Measurements from ENCODE around the gene ADSS1.

Gene ADSS1

DNA sequence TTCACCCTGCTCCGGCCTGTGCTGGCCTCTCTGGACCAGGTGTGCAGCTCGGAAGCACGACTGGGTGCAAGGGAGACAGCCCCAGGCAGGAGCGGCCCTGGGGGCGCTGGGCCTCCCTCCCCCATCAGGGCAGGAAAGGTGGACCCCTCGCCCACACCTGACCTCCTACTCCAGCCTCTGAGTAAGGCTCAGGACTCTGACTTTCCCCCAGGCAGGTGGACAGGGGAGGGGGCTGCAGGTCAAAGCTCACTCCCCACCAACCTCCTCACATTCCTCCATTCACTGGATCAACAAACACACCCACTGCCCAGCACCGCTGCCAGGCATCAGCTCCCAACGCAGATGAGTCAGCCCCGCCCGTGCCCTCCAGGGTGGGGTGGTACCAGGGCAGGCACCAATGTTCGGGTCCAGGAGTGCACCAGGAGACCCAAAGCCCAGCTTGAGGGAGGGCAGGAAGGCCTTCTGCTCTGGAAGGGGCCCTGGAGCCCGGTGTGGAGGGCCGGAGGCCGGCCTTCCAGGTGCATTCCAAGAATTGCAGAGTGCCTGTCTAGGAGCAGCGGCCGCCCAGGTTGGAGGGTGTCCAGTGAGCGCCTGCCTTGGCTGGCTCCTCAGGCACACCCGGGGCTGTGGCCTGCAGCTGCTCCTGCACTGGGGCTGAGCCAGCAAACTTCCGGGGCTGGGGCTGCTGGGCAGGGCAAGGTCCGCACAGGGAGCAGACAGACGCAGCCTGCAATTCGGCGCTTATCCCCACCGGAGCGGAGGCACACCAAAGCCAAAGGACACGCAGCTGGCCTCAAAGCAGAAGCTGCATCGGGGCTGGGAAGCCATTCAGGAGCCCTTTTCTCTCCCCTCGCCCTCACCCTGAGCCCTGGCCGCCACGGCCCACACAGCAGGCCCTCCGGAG is 36.2 kb upstream of the ADSS1 start:
- peak; percentile 82 for DNase-seq

GRCh38 chr14:104688505-104689108 is 35.4 kb upstream of the ADSS1 start:
- DNase-seq, result no peak

GRCh38 chr14:104689109-104689880 is 34.7 kb upstream of the ADSS1 start, which contains the start of gene INF2:
INF2 (plus strand) TSS chr14:104689618; CDS start chr14:104701366, 11,748 bp downstream.
- DNase-seq, result peak; percentile 81

DNA sequence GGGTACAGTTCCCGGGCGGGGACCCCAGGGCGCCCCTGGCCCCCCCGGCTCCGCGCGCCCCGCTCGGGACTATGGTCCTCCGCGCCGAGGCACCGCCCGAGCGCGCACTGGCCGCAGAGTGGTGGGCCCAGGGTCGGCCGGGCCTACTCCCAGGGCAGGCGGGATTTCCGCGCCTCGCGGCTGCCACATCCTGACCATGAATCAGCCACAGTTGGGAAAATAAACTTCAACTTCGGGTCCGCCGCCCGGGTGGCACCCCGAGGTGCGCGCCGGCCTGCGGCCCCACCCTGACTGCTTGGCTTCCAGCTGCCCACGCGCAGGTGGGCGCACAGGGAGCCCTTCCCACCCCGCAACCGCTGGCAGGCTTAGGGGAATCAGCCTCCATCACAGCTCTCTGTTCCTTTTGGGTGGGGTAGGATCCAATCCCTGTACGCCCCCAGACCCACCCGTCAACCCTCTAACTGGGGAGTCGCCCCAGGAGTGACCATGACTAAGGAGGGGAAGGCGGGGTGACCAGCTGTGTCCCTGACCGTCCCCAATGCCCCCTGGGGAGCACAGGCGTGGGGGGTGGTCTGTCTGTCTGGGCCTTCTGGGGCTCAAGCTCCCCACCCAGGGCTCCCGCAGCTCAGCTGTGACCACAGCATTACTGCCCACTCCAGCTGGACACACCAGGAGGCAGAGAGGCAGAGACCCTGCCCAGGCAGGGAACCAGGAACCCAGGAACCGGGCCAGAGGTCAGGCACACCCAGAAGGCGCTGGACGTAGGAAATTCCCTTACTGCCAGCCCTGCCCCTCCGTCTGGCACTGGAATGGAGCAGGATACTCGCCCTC is 33.9 kb upstream of the ADSS1 start:
- DNase-seq, result no peak

GRCh38 chr14:104690861-104691455 is 33.1 kb upstream of the ADSS1 start:
- DNase-seq, result no peak

GRCh38 chr14:104691546-104692260 is 32.3 kb upstream of the ADSS1 start:
- DNase-seq, result no peak

DNA sequence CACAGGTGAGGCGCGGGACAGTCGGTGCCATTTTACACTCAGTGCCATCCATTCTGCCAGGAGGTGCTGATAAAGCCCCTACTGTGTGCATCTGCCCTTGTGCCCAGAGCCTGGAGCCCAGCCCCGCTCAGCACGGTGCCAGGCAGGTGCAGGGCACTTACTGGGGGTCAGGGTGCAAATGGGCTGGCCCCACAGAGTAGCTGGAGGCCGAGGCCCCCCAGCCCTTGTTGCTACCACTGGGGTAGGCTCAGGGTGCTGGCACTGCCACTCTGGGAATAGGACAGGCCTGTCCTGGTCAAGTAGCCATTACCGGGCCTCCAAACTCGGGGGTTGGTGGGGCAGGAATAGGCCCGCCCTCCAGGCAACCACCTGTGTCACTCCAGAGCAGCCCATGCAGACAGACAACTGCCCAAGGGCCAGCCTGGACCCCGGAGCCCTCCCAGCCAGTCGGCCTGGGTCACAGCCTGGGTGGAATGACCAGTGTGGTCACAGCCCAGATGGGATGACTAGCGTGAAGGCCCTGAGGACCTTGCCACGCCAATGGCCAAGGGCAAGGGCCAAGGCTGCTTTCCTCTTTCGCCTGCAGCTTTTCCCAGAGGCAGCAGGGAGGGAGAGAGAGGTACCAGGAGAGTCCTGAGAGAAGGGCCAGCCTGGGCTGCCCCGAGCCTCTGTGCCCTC is 31.6 kb upstream of the ADSS1 start:
- DNase-seq, result no peak

DNA sequence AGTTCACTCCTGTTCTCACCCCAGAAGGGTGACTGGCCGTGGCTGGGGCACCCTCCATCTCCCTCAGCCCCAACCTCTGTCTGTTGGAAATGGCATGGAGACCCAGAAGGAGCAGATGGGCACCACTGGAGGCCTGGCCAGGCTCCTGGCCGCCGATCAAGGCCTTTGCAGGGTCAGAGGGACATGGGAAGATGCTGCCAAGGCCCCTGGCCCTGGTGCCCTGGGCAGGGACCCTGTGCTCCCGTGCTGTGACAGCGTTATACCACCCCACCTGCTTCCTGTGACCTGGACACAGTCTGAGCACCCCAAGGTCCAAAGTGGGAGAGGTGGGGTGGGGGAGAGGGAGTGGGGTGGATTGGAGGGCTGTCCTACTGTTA is 31.1 kb upstream of the ADSS1 start:
- DNase-seq, result no peak

DNA sequence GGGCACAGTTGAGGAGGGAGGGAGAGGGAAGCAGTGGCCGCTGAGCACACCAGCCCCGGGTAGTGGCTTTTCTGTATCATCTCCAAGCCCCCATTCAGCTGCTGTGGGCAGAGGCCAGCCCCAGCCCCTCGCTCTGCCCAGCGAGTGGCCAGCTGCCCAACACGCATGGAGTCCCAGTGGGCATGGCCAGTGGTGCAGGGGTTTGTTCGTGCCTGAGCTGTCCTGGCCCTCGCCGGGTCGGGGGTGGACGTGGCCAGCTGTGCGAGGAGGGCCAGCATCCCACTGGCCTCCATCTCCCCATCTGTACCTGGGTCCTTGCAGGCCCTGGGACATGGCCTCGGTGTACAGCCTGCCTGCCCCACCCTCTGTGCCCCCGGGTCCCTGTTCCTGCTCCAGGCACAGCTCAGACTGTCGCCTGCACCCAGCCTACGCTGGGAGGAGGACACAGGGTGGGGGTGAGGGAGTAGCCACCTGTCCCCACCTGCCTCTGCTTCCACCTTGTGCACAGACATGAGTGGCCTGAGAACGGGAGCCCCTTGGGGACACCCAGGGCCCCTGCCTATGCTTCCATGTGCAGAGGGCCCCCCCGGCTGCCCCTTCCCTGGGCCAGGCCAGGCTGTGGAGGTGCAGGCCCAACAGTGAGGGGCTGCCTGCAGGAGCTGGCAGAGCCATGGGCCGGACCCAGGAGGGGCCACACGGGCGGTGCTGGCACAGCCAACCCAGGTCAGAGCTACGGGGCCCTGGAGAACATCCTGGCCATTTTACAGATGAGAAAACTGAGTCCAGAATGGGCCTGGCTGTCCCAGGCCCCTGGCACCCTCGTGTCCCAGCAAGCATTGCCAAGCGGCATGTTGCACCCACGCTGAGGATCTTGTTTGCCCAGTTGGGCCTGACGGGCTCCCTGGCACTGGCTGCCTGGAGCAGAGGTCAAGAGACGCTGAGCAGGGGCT is 30.3 kb upstream of the ADSS1 start:
- DNase-seq, result no peak

GRCh38 chr14:104694475-104694950 is 29.5 kb upstream of the ADSS1 start:
- DNase-seq, result no peak

DNA sequence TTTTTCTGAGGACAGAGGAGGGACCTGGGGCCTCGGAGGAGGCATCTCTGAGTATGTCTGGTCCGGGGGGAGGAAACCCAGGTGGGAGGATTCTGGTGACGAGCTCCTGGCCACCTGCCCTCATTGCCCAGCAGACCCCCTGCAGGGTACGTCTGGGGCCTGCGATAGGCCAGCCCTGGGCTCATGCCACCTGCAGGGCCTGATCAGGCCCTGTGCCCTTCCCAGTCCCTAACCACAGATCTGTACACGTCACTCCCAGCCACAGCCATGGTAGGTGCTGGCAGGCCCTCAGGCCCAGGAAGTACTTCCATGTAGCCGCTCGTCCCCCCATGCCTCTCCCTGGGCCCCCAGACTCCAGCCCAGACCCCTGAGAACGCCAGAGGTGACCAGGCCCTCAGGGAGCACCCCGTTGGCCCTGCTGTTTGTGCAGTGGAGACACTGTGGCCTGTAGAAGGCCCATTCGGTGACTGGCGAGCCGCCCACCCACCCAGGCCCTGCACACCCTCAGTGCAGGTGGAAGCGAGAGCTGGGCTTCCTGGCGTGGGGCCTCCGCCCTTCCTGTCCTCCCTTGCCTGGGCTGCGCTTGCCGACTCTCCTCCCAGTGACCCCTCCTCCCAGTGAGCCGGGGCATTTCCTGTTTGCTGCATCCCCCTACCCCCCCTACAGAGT is 28.9 kb upstream of the ADSS1 start:
- DNase-seq, result no peak

GRCh38 chr14:104695660-104696000 is 28.4 kb upstream of the ADSS1 start:
- DNase-seq, result no peak

- DNase-seq, result no peak
These were observed 27.2 kb upstream of the ADSS1 start for GRCh38 chr14:104696671-104697316.

GRCh38 chr14:104697317-104697703 is 26.7 kb upstream of the ADSS1 start:
- DNase-seq, result no peak

DNA sequence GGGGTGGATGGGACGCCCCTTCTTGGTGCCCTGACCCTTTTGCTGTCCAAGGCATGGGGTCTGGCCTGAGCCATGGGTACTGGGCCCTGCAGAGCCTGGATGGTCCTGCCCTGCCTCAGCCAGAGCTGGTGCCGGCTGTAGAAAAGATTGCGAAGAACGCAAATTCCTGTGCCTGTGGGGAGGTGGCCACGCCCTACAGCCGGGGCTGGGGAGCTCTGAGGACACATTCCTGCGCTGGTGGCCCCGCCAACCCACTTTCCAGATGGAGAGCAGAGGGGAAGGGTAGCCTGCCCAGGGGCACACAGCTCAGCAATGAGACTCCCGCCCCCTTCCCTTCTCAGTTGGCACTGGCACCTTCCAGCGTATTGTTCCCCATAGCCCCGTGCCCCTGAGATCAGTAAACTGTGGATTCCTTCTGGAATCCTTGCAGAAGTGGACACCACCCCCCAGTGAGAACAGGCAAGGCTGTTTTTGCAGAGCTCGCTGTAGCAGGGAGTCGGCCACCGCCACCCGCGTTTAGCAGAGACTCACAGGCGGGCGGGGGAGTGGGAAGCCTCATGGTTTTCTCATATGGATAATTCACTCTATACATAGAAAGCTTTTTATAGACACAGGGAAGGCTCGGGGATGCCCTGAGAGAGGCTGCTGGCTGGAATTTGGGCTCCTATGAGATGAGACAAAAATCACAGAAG is 26.0 kb upstream of the ADSS1 start:
- DNase-seq, result no peak

GRCh38 chr14:104698688-104699425 is 25.2 kb upstream of the ADSS1 start:
- no peak for DNase-seq

DNA sequence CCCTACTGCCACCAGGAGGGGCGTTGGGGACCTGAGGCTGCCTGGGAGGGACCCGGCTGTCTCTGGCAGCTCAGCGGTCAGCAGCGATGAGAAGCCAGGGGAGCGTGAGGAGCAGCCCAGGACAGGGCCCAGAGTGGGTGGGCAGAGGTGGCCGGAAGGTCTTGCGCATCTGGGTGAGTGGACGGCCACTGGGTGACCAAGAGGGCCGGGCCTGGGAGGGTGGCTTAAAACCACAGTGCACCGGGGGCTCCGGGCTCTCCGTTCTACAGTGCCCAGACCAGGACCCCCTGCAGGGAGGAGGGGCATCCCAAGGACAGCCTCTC is 24.6 kb upstream of the ADSS1 start:
- no peak for DNase-seq
